SH-SY5Y (cell line): ENCODE measurements around the gene UBE2Q2.

Experiments used
- GATA2 ChIP-seq: IDR thresholded peaks from 2 replicates; pipeline ENCODE4 v1.6.1; 2011; ENCODE audit warnings: mild to moderate bottlenecking, low read depth, low read length
- GATA3 ChIP-seq: IDR thresholded peaks from 2 replicates; pipeline ENCODE4 v1.6.1; 2011; ENCODE audit warnings: low read depth, mild to moderate bottlenecking, low read length, moderate library complexity

UBE2Q2 gene

GRCh38 chr15:75887178-75887577 is 43.9 kb downstream of the UBE2Q2 start:
- TF ChIP-seq GATA3 (no peak), GATA2 (no peak)

GRCh38 chr15:75891895-75892294 is 48.6 kb downstream of the UBE2Q2 start:
- no peak for TF ChIP-seq GATA2
- no peak for TF ChIP-seq GATA3

GRCh38 chr15:75895731-75896130 is 52.5 kb downstream of the UBE2Q2 start:
- no peak for TF ChIP-seq GATA3
- no peak for TF ChIP-seq GATA2

GRCh38 chr15:75900577-75900976 is 57.3 kb downstream of the UBE2Q2 start:
- TF ChIP-seq GATA3 (no peak), GATA2 (no peak)

- TF ChIP-seq GATA2 = no peak
- no peak for TF ChIP-seq GATA3
Observed at GRCh38 chr15:75902129-75902557, 58.9 kb downstream of the UBE2Q2 start.

GRCh38 chr15:75903331-75904239 is 60.3 kb downstream of the UBE2Q2 start, which contains the start of gene FBXO22:
Gene FBXO22 (plus strand): TSS chr15:75903878. CDS start chr15:75903964, 86 bp downstream.
- TF ChIP-seq GATA2 = no peak
- no peak for TF ChIP-seq GATA3

- TF ChIP-seq GATA2 (no peak), GATA3 (no peak)
Observed at GRCh38 chr15:75905231-75905630, 62.0 kb downstream of the UBE2Q2 start.

- no peak for TF ChIP-seq GATA3
- TF ChIP-seq GATA2 = no peak
Observed at GRCh38 chr15:75916978-75917377, 73.7 kb downstream of the UBE2Q2 start.

- TF ChIP-seq GATA2 (no peak), GATA3 (no peak)
Observed at GRCh38 chr15:75918135-75918534, 74.9 kb downstream of the UBE2Q2 start.

GRCh38 chr15:75920079-75920478 is 76.8 kb downstream of the UBE2Q2 start:
- no peak for TF ChIP-seq GATA3
- no peak for TF ChIP-seq GATA2

GRCh38 chr15:75921732-75922703 is 78.8 kb downstream of the UBE2Q2 start:
- TF ChIP-seq GATA3 (no peak), GATA2 (no peak)

GRCh38 chr15:75923756-75924155 is 80.5 kb downstream of the UBE2Q2 start:
- TF ChIP-seq GATA2 (no peak), GATA3 (no peak)

- TF ChIP-seq GATA2 (no peak), GATA3 (no peak)
Observed at GRCh38 chr15:75924576-75924975, 81.3 kb downstream of the UBE2Q2 start.

- TF ChIP-seq GATA2 (no peak), GATA3 (no peak)
Observed at GRCh38 chr15:75925440-75925839, 82.2 kb downstream of the UBE2Q2 start.

GRCh38 chr15:75926931-75927330 is 83.7 kb downstream of the UBE2Q2 start:
- TF ChIP-seq GATA3 = no peak
- no peak for TF ChIP-seq GATA2
